ENCODE data around the gene PICALM. TPM values are rescaled to one million over a fixed set of nuclear protein-coding genes. Genes with fewer than 3 reads are reported as not detected.

Gene PICALM
- total and polyA plus RNA-seq, 10 of the 15 experiments (the other 5 are each of a cell fraction or from before 2014, with no cell fraction given) = 4.3 to 150 (median 41.8) TPM

GRCh38 chr11:85974122-85974521, 94.8 kb downstream of the PICALM start:
- in situ Hi-C loops (cut with MboI) (no loop called here), intact Hi-C loops (cut with micrococcal nuclease; ENCODE audit: unreplicated experiment) (no loop called here)
- no peak overlapping the region for H3K9ac ChIP-seq (ENCODE audit: control insufficient read depth, insufficient read depth, low read length)
- peaks cover 10 to 56% of the 10 kb centered on the region in 2 experiments for H3K36me3 ChIP-seq (ENCODE audit: control insufficient read depth in 2 of 2, insufficient read depth in 2 of 2, low read length in 1 of 2)
- H4K20me1 ChIP-seq (ENCODE audit: control insufficient read depth, insufficient read depth) = no peaks in the 10 kb centered on the region
- no TSS peak for BruUV-seq (replicated peaks)
- no peak for ATAC-seq
- no peak overlapping the region for H3K4me2 ChIP-seq (ENCODE audit: control insufficient read depth, insufficient read depth)
- ChIA-PET SMC1A (ENCODE audit: uncharacterized antibody, unreplicated experiment) (interaction anchor here (0.9 to 2.4 kb wide), 3 partner anchors 13 to 219 kb away, joined by 3 to 12 read pairs (median 4); no protein-coding TSS in a partner anchor), POLR2A (no interaction called here), RAD21 (ENCODE audit: unreplicated experiment) (no interaction called here), CTCF (interaction anchor here (0.6 to 2.3 kb wide), 5 partner anchors 9 to 300 kb away, joined by 3 to 6 read pairs (median 3); no protein-coding TSS in a partner anchor)
- no peak overlapping the region for H3K27ac ChIP-seq (ENCODE audit: control insufficient read depth, insufficient read depth)
- no peaks in the 10 kb centered on the region; the same call in none of the 2 replicates for H3K79me2 ChIP-seq (ENCODE audit: control insufficient read depth, insufficient read depth, low read length)
- FAIRE-seq = peak; percentile 76
- H3K4me3 ChIP-seq = no peak overlapping the region
- H2AFZ ChIP-seq (ENCODE audit: control insufficient read depth, low read depth, low read length) = no peak overlapping the region
- DNase-seq (ENCODE audit: low read depth, low spot score) = no peak
- no peaks in the 10 kb centered on the region for H3K9me3 ChIP-seq (replicated peaks; ENCODE audit: control insufficient read depth, insufficient read depth, low read length)
- H3K27me3 ChIP-seq (replicated peaks in 1 of 2; ENCODE audit: control insufficient read depth in 2 of 2, insufficient read depth in 2 of 2, low read length in 1 of 2) = no peaks in the 10 kb centered on the region
- H3K4me1 ChIP-seq (ENCODE audit: control insufficient read depth, insufficient read depth, low read length) = no peaks in the 10 kb centered on the region
- WGBS (ENCODE audit: insufficient coverage, insufficient replicate concordance, low lambda C conversion rate, missing lambda C conversion rate) = 33% methylated on average over 4 of the region's 4 CpGs
- TF ChIP-seq BHLHE40 (IDR thresholded peaks at IDR 0.05; ENCODE audit: borderline replicate concordance in 1 of 2, low read depth in 2 of 2, low read length in 1 of 2) = no peak
- TF ChIP-seq PML (IDR thresholded peaks at IDR 0.05; ENCODE audit: low read length) = no peak
- TF ChIP-seq ZNF592 (IDR thresholded peaks at IDR 0.05) = no peak
- no peak for TF ChIP-seq ATF3 (IDR thresholded peaks at IDR 0.05; ENCODE audit: borderline replicate concordance, extremely low read depth, low read depth, low read length)
- TF ChIP-seq EP300 (IDR thresholded peaks at IDR 0.05; ENCODE audit: borderline replicate concordance in 1 of 2, control insufficient read depth in 1 of 2, low read depth in 2 of 2, low read length in 2 of 2) = no peak
- no peak for TF ChIP-seq CBFB (IDR thresholded peaks at IDR 0.05; ENCODE audit: low read depth)
- no peak for TF ChIP-seq POU2F2 (IDR thresholded peaks at IDR 0.05; ENCODE audit: borderline replicate concordance, low read depth, low read length)
- TF ChIP-seq FOS (IDR thresholded peaks at IDR 0.05; ENCODE audit: borderline replicate concordance, extremely low read depth, insufficient read length) = no peak
- TF ChIP-seq MAX (IDR thresholded peaks at IDR 0.05; ENCODE audit: low read depth, low read length) = no peak
- no peak for TF ChIP-seq NBN (IDR thresholded peaks at IDR 0.05)
- TF ChIP-seq PRDM15 (CRISPR knock-in tag; IDR thresholded peaks at IDR 0.05) = no peak
- no peak for TF ChIP-seq RBBP5 (conservative IDR thresholded peaks at IDR 0.05)

Data from GM12878 (cell line).